GM12878 (cell line): ENCODE measurements around the gene RTP5. TPM values are rescaled to one million over a fixed set of nuclear protein-coding genes. Genes with fewer than 3 reads are reported as not detected.

ENCODE experiments used
- ATAC-seq: fragments of 200-7000 bp; cut with Tn5 transposase; 3 replicates; pipeline ENCODE4 v1.9.1; 2020; ENCODE audit warnings: mild to moderate bottlenecking, moderate library complexity
- BruUV-seq: library from RNA; stranded (reverse); fragments of 400-500 nt; replicated peaks from 2 replicates; lab custom pipeline; 2021; lab: Mats Ljungman, UMichigan
- CTCF ChIA-PET: fragments of 300-600 bp; sonication (Branson Sonifier 250); formaldehyde crosslinking; extraction: SDS; loops from one replicate; lab custom pipeline; 2021; ENCODE audit warnings: inconsistent platforms; lab: Yijun Ruan, JAX
- POLR2A ChIA-PET: fragments of 350-600 bp; formaldehyde crosslinking; extraction: SDS; loops from one replicate; lab custom pipeline; 2021; ENCODE audit warnings: inconsistent platforms; lab: Charles Lee
- RAD21 ChIA-PET: fragments of 300-600 bp; sonication (Branson Sonifier 250); formaldehyde crosslinking; loops from one replicate; lab custom pipeline; 2023; ENCODE audit warnings: antibody characterized with exemption; ENCODE audit not compliant: unreplicated experiment; lab: Charles Lee
- SMC1A ChIA-PET: fragments of 300-600 bp; sonication (Branson Sonifier 250); formaldehyde crosslinking; loops from one replicate; lab custom pipeline; 2023; ENCODE audit not compliant: unreplicated experiment, uncharacterized antibody; lab: Charles Lee
- DNase-seq: peaks from one replicate; pipeline ENCODE4 v3.0.0-alpha.2; 2011; ENCODE audit warnings: low read depth, low spot score
- FAIRE-seq: peaks from 3 replicates; lab custom pipeline; 2011; peaks lifted over from hg19 to GRCh38; lab: Jason Lieb, UNC
- H2AFZ ChIP-seq: 2 replicates; pipeline ENCODE4 v1.6.0; 2011; ENCODE audit warnings: low read depth, low read length, control low read depth; ENCODE audit not compliant: control insufficient read depth
- H3K27ac ChIP-seq: 2 replicates; pipeline ENCODE4 v1.5.1; 2011; ENCODE audit warnings: control low read depth; ENCODE audit not compliant: control insufficient read depth, insufficient read depth
- H3K27me3 ChIP-seq, 2 experiments: replicated peaks in 1 of 2; 2 replicates each; pipeline versions ENCODE4 v1.6.0 to v1.6.1; 2011; ENCODE audit warnings: low read length in 1 of 2; ENCODE audit not compliant: control insufficient read depth in 2 of 2, insufficient read depth in 2 of 2
- H3K36me3 ChIP-seq, 2 experiments: 2 replicates each; pipeline ENCODE4 v1.5.1; 2011; ENCODE audit warnings: low read length in 1 of 2; ENCODE audit not compliant: control insufficient read depth in 2 of 2, insufficient read depth in 2 of 2
- H3K4me1 ChIP-seq: 2 replicates; pipeline ENCODE4 v1.6.1; 2011; ENCODE audit warnings: mild to moderate bottlenecking, low read length, moderate library complexity, mixed read lengths; ENCODE audit not compliant: control insufficient read depth, insufficient read depth
- H3K4me2 ChIP-seq: 2 replicates; pipeline ENCODE4 v1.6.0; 2011; ENCODE audit warnings: control low read depth; ENCODE audit not compliant: control insufficient read depth, insufficient read depth
- H3K4me3 ChIP-seq: fragments of 200-600 bp; sonication (generic); 2 replicates; pipeline ENCODE4 v1.5.1; 2016
- H3K79me2 ChIP-seq: 2 replicates; pipeline ENCODE4 v1.6.0; 2011; ENCODE audit warnings: low read length; ENCODE audit not compliant: control insufficient read depth, insufficient read depth
- H3K9ac ChIP-seq: 2 replicates; pipeline ENCODE4 v1.8.0; 2011; ENCODE audit warnings: low read length, control low read depth, mixed read lengths; ENCODE audit not compliant: control insufficient read depth, insufficient read depth
- H3K9me3 ChIP-seq: replicated peaks from 3 replicates; pipeline ENCODE4 v1.5.1; 2011; ENCODE audit warnings: mild to moderate bottlenecking, low read length; ENCODE audit not compliant: control insufficient read depth, insufficient read depth
- H4K20me1 ChIP-seq: 2 replicates; pipeline ENCODE4 v1.6.0; 2011; ENCODE audit not compliant: control insufficient read depth, insufficient read depth
- BACH1 ChIP-seq: fragments of 450-650 bp; IDR thresholded peaks from 2 replicates; pipeline ENCODE4 v1.6.1; 2017; ENCODE audit warnings: mild to moderate bottlenecking, borderline replicate concordance
- BMI1 ChIP-seq: fragments of 450-650 bp; IDR thresholded peaks from 2 replicates; pipeline ENCODE4 v1.6.1; 2016; ENCODE audit warnings: mild to moderate bottlenecking, moderate library complexity, borderline replicate concordance
- CBX5 ChIP-seq: sonication (generic); IDR thresholded peaks from 2 replicates; pipeline ENCODE4 v1.6.1; 2016; ENCODE audit warnings: low read depth, moderate library complexity, mild to moderate bottlenecking, inconsistent platforms
- CTCF ChIP-seq, 3 experiments: IDR thresholded peaks in 2 of 3; conservative IDR thresholded peaks in 1 of 3; 2 replicates each; pipeline ENCODE4 v1.5.1; 2011; ENCODE audit warnings: low read depth in 3 of 3, low read length in 3 of 3, mild to moderate bottlenecking in 3 of 3, control low read depth in 2 of 3, moderate library complexity in 2 of 3, inconsistent platforms in 1 of 3, mixed read lengths in 1 of 3; ENCODE audit not compliant: control insufficient read depth in 2 of 3, insufficient read depth in 1 of 3; ENCODE audit errors: extremely low read depth in 1 of 3
- IKZF1 ChIP-seq: fragments of 450-650 bp; conservative IDR thresholded peaks from 2 replicates; pipeline ENCODE4 v1.6.1; 2017; ENCODE audit warnings: antibody characterized with exemption, mild to moderate bottlenecking
- PAX5 ChIP-seq: IDR thresholded peaks from 2 replicates; pipeline ENCODE4 v1.6.1; 2011; ENCODE audit warnings: low read depth, low read length, borderline replicate concordance
- POLR2A ChIP-seq: IDR thresholded peaks from 2 replicates; pipeline ENCODE4 v1.6.1; 2011; ENCODE audit warnings: low read depth, mild to moderate bottlenecking, low read length
- POLR2AphosphoS2 ChIP-seq: IDR thresholded peaks from 2 replicates; pipeline ENCODE4 v1.6.1; 2011; ENCODE audit warnings: low read depth, mild to moderate bottlenecking, low read length, improper control_type of control experiment, moderate library complexity
- SMAD5 ChIP-seq: IDR thresholded peaks from 2 replicates; pipeline ENCODE4 v1.6.1; 2016; ENCODE audit warnings: antibody characterized with exemption, low read depth
- SRF ChIP-seq, 2 experiments: IDR thresholded peaks; 2 replicates each; pipeline ENCODE4 v1.6.1; 2011; ENCODE audit warnings: low read depth in 2 of 2, low read length in 2 of 2, mild to moderate bottlenecking in 1 of 2, moderate library complexity in 1 of 2
- WRNIP1 ChIP-seq: IDR thresholded peaks from 2 replicates; pipeline ENCODE4 v1.6.1; 2011; ENCODE audit warnings: low read depth, low read length, improper control_type of control experiment, borderline replicate concordance
- YY1 ChIP-seq: IDR thresholded peaks from 2 replicates; pipeline ENCODE4 v1.6.1; 2011; ENCODE audit warnings: low read depth, mild to moderate bottlenecking, low read length
- WGBS: methylation state at CpG from one replicate; pipeline ENCODE4 v1.1.6; 2016; ENCODE audit warnings: low lambda C conversion rate; ENCODE audit not compliant: insufficient replicate concordance, insufficient coverage; ENCODE audit errors: missing lambda C conversion rate; 5-methylcytosine and 5-hydroxymethylcytosine counted together
- in situ Hi-C: fragments of 300-500 bp; cut with MboI; formaldehyde crosslinking; loops from 9 replicates; pipeline ENCODE4 v1.14.3; 2018; ENCODE audit warnings: mixed read lengths
- intact Hi-C: fragments of 100-400 bp; cut with micrococcal nuclease; formaldehyde crosslinking; loops from one replicate; pipeline ENCODE4 v1.14.2; 2022; ENCODE audit not compliant: unreplicated experiment
- polyA plus RNA-seq, 11 experiments: library from polyadenylated mRNA; depleted of rRNA in 4 of 11; unstranded in 6 of 11; stranded (reverse) in 5 of 11; fragments of >200 nt; fragmentation: Nextera tagmentation in 4 of 11; fragmentation: Illumina TruSeq in 1 of 11; extraction: Ambion mirVana in 4 of 11; extraction: Trizol in 1 of 11; gene quantifications; 1 replicate in 1 of 11; 2 replicates in 10 of 11; pipeline versions ENCODE4 v1.2.1 to v1.2.3, GENCODE V29; 2011 to 2016; ENCODE audit warnings: inconsistent platforms in 2 of 11, missing spikeins in 2 of 11, low read depth in 1 of 11
- total RNA-seq, 4 experiments: library from RNA; depleted of rRNA in 3 of 4; stranded (reverse); fragments of >200 nt in 3 of 4; fragmentation: Illumina TruSeq in 1 of 4; extraction: Trizol in 1 of 4; gene quantifications; 2 replicates each; pipeline versions ENCODE4 v1.2.1 to v1.2.3, GENCODE V29; 2013 to 2021
- TF ChIP-seq, protein P1 (sequence below): fragments of 450-650 bp; IDR thresholded peaks from 2 replicates; pipeline ENCODE4 v1.6.1; 2017; ENCODE audit warnings: mild to moderate bottlenecking
- TF ChIP-seq, protein P2 (sequence below): fragments of 450-650 bp; IDR thresholded peaks from 2 replicates; pipeline ENCODE4 v1.6.1; 2017; ENCODE audit warnings: mild to moderate bottlenecking, moderate library complexity

The RTP5 gene
- total and polyA plus RNA-seq, 10 of the 15 experiments (the other 5 are each of a cell fraction or from before 2014, with no cell fraction given), result 0.05 TPM; not detected in 9

DNA sequence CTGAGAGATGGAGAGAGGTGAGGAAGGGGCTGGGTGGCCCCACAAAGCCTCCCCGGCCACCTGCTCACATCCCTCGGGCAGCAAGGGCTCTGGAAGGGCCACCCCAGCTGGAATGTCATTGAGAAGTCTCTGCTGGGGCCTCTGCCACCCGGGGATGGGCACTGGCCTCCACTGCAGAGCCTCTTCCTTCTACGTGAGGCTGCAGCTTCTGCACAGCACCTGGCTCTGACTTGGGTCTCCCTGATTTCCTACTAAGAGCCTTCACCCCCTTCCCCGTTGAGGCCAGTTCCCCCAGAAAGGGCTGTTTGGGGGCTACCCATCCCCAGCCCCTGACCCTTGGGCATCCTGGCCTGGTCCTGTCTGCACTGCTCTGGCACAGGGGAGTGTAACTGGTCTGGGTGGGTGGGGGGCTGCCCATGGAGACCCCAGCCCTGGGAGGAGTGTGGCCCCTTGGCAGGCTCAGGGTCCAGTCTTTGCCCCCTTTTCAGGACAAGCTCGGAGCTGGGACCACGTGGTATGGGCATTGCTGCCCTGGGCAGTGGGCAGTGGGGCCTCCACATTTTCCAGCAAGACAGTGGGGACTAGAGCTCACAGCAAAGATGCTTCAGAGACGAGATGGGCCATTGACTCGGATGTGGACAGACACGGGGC lies 16.4 kb upstream of the RTP5 start (continued):
- no peak for TF ChIP-seq SRF (IDR thresholded peaks at IDR 0.05; ENCODE audit: low read depth in 2 of 2, low read length in 2 of 2)

GRCh38 chr2:241853651-241854341 lies 15.7 kb upstream of the RTP5 start:
- ChIA-PET SMC1A (interaction anchor here (1.1 kb wide), 1 partner anchor 17 kb away, joined by 3 read pairs; no protein-coding TSS in a partner anchor), CTCF (no interaction called here), POLR2A (no interaction called here), RAD21 (no interaction called here)
- in situ Hi-C loops (no loop called here), intact Hi-C loops (no loop called here)
- Histone ChIP-seq H3K4me3 (no peak overlapping the region), H3K79me2 (peaks cover 4% of the 10 kb centered on the region), H3K4me1 (peaks cover 3% of the 10 kb centered on the region; the same call in 1 of the 2 replicates), H3K4me2 (no peak overlapping the region), H3K27ac (no peak overlapping the region), H3K36me3 (no peaks in the 10 kb centered on the region), H3K27me3 (no peaks in the 10 kb centered on the region), H3K9ac (no peak overlapping the region), H3K9me3 (no peaks in the 10 kb centered on the region), H4K20me1 (no peaks in the 10 kb centered on the region), H2AFZ (no peak overlapping the region)
- DNase-seq (no peak), FAIRE-seq (no peak), ATAC-seq (no peak)
- WGBS, result 41% methylated on average over 26 of the region's 27 CpGs
- no TSS peak for BruUV-seq
- TF ChIP-seq BACH1 (no peak), POLR2AphosphoS2 (no peak), BMI1 (no peak), CBX5 (no peak), CTCF (IDR thresholded peaks at IDR 0.05 in 2 of 3, conservative IDR thresholded peaks at IDR 0.05 in 1 of 3; ENCODE audit: control insufficient read depth in 2 of 3, extremely low read depth in 1 of 3, insufficient read depth in 1 of 3, low read depth in 3 of 3, low read length in 3 of 3) (no peak), POLR2A (no peak), YY1 (no peak), IKZF1 (no peak), PAX5 (no peak), WRNIP1 (no peak), SMAD5 (no peak)
- TF ChIP-seq, protein P1, sequence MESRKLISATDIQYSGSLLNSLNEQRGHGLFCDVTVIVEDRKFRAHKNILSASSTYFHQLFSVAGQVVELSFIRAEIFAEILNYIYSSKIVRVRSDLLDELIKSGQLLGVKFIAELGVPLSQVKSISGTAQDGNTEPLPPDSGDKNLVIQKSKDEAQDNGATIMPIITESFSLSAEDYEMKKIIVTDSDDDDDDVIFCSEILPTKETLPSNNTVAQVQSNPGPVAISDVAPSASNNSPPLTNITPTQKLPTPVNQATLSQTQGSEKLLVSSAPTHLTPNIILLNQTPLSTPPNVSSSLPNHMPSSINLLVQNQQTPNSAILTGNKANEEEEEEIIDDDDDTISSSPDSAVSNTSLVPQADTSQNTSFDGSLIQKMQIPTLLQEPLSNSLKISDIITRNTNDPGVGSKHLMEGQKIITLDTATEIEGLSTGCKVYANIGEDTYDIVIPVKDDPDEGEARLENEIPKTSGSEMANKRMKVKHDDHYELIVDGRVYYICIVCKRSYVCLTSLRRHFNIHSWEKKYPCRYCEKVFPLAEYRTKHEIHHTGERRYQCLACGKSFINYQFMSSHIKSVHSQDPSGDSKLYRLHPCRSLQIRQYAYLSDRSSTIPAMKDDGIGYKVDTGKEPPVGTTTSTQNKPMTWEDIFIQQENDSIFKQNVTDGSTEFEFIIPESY, result no peak
- TF ChIP-seq, protein P2, sequence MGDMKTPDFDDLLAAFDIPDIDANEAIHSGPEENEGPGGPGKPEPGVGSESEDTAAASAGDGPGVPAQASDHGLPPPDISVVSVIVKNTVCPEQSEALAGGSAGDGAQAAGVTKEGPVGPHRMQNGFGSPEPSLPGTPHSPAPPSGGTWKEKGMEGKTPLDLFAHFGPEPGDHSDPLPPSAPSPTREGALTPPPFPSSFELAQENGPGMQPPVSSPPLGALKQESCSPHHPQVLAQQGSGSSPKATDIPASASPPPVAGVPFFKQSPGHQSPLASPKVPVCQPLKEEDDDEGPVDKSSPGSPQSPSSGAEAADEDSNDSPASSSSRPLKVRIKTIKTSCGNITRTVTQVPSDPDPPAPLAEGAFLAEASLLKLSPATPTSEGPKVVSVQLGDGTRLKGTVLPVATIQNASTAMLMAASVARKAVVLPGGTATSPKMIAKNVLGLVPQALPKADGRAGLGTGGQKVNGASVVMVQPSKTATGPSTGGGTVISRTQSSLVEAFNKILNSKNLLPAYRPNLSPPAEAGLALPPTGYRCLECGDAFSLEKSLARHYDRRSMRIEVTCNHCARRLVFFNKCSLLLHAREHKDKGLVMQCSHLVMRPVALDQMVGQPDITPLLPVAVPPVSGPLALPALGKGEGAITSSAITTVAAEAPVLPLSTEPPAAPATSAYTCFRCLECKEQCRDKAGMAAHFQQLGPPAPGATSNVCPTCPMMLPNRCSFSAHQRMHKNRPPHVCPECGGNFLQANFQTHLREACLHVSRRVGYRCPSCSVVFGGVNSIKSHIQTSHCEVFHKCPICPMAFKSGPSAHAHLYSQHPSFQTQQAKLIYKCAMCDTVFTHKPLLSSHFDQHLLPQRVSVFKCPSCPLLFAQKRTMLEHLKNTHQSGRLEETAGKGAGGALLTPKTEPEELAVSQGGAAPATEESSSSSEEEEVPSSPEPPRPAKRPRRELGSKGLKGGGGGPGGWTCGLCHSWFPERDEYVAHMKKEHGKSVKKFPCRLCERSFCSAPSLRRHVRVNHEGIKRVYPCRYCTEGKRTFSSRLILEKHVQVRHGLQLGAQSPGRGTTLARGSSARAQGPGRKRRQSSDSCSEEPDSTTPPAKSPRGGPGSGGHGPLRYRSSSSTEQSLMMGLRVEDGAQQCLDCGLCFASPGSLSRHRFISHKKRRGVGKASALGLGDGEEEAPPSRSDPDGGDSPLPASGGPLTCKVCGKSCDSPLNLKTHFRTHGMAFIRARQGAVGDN, result no peak
